ENCODE measurements around the gene TNNT1. TPM values are rescaled to one million over a fixed set of nuclear protein-coding genes. Genes with fewer than 3 reads are reported as not detected.
A peak's percentile ranks its signal among the peaks of the same experiment; 100 is the strongest.

TNNT1 gene
- total RNA-seq, 2 donors from 2014 or later = 22.9 to 66.7 TPM

DNA sequence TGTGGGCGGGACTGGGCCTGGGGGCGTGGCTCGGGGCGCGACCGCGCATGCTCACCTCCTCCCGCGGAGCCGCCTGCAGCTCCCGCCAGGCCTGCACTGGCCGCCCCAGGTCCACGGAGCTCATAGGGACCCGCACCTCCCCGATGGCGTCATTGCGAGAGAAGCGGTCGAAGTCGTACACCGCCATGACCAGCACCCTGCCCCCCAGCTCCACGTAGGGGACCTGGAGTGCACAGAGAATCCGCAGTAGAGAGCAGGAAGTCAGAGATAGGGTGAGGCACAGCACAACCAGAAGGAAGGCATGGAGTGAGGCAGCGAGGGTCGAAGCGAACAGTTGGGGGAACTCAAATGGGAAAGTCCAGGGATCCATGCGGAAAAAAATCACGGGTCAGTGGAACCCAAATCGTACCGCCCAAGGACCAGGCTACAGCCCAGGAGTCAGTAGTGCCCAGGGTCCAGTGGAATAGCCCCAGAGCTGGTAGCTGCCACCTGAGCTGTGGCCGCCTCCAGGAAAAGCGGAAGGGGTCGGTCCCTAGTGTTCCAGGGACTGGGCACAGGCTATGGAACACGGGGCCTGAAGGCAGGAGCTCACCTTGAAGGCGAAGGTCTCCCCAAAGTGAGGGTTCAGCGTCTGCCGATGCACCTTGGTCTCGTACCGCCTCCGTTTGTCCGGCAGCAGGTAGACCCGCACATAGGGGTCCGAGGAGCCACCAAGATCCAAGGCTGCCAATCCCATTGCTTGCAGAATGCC, 26.3 kb upstream of the TNNT1 start:
- Mint-ChIP-seq H3K36me3 (ENCODE audit: low read depth) (no peaks in the 10 kb centered on the region), H3K4me1 (peaks cover 3% of the 10 kb centered on the region), H3K4me3 (no peak overlapping the region), H3K27me3 (ENCODE audit: insufficient read depth) (peaks cover 98% of the 10 kb centered on the region), H3K27ac (no peak overlapping the region), H3K9me3 (no peaks in the 10 kb centered on the region)
- H3K9me3 ChIP-seq (ENCODE audit: control insufficient read depth, low read length) = no peaks in the 10 kb centered on the region
- H3K36me3 ChIP-seq (ENCODE audit: control insufficient read depth, insufficient read depth, low read length) = no peaks in the 10 kb centered on the region
- no peak overlapping the region for H3K9ac ChIP-seq (ENCODE audit: extremely low read depth, low read length, poor library complexity, severe bottlenecking)
- peak; percentile 70 for DNase-seq
- no peaks in the 10 kb centered on the region for H3K4me1 ChIP-seq (ENCODE audit: control insufficient read depth, insufficient read depth, low read length)
- no peak overlapping the region for H3K4me3 ChIP-seq (ENCODE audit: low read length)
- WGBS, 2 experiments (ENCODE audit: insufficient coverage in 1 of 2, insufficient read length in 1 of 2) = 89 to 95% methylated on average over 36 to 43 of the region's 43 CpGs
- peaks cover 81% of the 10 kb centered on the region for H3K27me3 ChIP-seq (ENCODE audit: control insufficient read depth, insufficient read depth, low read length, poor library complexity, severe bottlenecking)
- TF ChIP-seq, protein P1, sequence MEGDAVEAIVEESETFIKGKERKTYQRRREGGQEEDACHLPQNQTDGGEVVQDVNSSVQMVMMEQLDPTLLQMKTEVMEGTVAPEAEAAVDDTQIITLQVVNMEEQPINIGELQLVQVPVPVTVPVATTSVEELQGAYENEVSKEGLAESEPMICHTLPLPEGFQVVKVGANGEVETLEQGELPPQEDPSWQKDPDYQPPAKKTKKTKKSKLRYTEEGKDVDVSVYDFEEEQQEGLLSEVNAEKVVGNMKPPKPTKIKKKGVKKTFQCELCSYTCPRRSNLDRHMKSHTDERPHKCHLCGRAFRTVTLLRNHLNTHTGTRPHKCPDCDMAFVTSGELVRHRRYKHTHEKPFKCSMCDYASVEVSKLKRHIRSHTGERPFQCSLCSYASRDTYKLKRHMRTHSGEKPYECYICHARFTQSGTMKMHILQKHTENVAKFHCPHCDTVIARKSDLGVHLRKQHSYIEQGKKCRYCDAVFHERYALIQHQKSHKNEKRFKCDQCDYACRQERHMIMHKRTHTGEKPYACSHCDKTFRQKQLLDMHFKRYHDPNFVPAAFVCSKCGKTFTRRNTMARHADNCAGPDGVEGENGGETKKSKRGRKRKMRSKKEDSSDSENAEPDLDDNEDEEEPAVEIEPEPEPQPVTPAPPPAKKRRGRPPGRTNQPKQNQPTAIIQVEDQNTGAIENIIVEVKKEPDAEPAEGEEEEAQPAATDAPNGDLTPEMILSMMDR (conservative IDR thresholded peaks at IDR 0.05) = no peak
- H3K27ac ChIP-seq (ENCODE audit: low read depth, low read length) = no peak overlapping the region

DNA sequence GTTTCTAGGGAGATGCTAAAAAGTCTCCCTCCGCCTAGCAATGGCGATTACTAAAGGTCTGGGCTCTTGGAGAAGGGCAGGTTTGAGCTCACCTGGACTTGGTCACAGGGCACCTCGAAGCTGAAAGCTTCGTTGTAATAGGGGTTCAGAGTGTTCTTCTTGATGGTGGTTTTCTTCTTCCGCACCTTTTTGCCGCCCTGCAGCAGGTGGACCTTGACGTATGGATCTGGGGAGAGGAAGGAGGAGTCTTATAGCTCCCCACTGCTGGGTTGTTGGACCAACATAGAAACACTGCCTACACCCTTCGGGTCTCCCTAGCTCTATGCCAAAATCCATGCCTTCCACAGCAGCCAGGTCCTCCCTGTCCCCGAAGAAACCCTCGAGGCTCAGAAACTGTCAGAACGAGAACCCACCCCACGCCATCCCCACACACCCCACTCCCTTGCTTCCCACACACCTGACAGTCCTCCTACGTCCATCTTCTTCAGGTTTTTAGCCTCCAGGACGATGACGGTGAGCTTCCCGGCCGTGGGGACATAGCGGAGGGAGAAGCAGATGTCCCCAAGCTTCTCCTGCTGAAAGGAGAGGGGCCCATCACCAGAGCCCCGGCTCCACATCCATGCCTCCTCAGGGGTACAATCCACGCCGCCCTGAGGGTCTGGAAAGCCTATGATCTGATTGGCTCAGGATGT, 25.6 kb upstream of the TNNT1 start:
- TF ChIP-seq, protein P1 (conservative IDR thresholded peaks at IDR 0.05) = no peak
- WGBS, 2 experiments (ENCODE audit: insufficient coverage in 1 of 2, insufficient read length in 1 of 2) = 84 to 92% methylated on average over 9 to 21 of the region's 21 CpGs
- Histone ChIP-seq H3K4me1 (ENCODE audit: control insufficient read depth, insufficient read depth, low read length) (no peaks in the 10 kb centered on the region), H3K9me3 (ENCODE audit: control insufficient read depth, low read length) (no peaks in the 10 kb centered on the region), H3K27ac (ENCODE audit: low read depth, low read length) (no peak overlapping the region), H3K36me3 (ENCODE audit: control insufficient read depth, insufficient read depth, low read length) (no peaks in the 10 kb centered on the region), H3K27me3 (ENCODE audit: control insufficient read depth, insufficient read depth, low read length, poor library complexity, severe bottlenecking) (peaks cover 78% of the 10 kb centered on the region), H3K9ac (ENCODE audit: extremely low read depth, low read length, poor library complexity, severe bottlenecking) (no peak overlapping the region), H3K4me3 (ENCODE audit: low read length) (peak overlapping the region; percentile 81)
- H3K36me3 Mint-ChIP-seq (ENCODE audit: low read depth) = no peaks in the 10 kb centered on the region
- peaks cover 97% of the 10 kb centered on the region for H3K27me3 Mint-ChIP-seq (ENCODE audit: insufficient read depth)
- DNase-seq = no peak
- no peak overlapping the region for H3K27ac Mint-ChIP-seq
- H3K9me3 Mint-ChIP-seq = no peaks in the 10 kb centered on the region
- peak overlapping the region; percentile 55 for H3K4me3 Mint-ChIP-seq
- peaks cover under 1% of the 10 kb centered on the region for H3K4me1 Mint-ChIP-seq

DNA sequence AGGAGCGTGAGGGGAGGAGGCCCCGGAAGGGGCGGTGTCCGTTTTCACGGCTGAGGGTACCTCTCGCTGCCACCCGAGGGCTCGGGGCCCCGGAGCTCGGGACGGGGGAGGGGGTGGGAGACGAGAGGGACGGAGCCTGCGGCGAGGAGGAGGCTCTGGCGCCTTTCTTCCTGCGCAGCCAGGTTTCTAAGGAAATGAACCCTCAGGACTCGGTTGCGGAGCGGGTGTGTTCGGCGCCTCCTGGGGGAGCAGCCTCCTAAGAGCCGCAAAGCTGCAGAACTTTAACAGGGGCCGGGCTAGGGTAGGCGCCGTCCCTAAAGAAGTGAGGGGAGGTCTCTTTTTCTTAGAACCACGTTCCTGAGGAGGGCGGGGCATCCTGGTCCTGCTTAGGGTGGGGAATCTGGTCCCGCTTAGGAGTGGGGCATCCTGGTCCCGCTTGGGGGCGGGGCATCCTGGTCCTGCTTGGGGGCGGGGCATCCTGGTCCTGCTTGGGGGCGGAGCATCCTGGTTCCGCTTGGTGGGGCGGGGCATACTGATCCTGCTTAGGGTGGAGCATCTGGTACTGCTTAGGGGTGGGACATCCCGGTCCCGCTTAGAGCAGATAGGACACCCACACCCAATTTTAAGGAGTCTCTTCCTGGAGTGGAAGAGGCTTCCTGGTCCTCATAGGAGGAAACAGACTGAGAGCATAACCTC, 24.9 kb upstream of the TNNT1 start:
- Histone ChIP-seq H3K36me3 (ENCODE audit: control insufficient read depth, insufficient read depth, low read length) (no peaks in the 10 kb centered on the region), H3K4me1 (ENCODE audit: control insufficient read depth, insufficient read depth, low read length) (no peaks in the 10 kb centered on the region), H3K9me3 (ENCODE audit: control insufficient read depth, low read length) (no peaks in the 10 kb centered on the region), H3K27me3 (ENCODE audit: control insufficient read depth, insufficient read depth, low read length, poor library complexity, severe bottlenecking) (peaks cover 77% of the 10 kb centered on the region), H3K27ac (ENCODE audit: low read depth, low read length) (no peak overlapping the region), H3K4me3 (ENCODE audit: low read length) (peak overlapping the region; percentile 81), H3K9ac (ENCODE audit: extremely low read depth, low read length, poor library complexity, severe bottlenecking) (no peak overlapping the region)
- WGBS, 2 experiments (ENCODE audit: insufficient coverage in 1 of 2, insufficient read length in 1 of 2) = 1% methylated on average over 20 to 37 of the region's 37 CpGs
- Mint-ChIP-seq H3K27me3 (ENCODE audit: insufficient read depth) (peaks cover 99% of the 10 kb centered on the region), H3K4me1 (no peaks in the 10 kb centered on the region), H3K9me3 (no peaks in the 10 kb centered on the region), H3K27ac (no peak overlapping the region), H3K4me3 (peak overlapping the region; percentile 55), H3K36me3 (ENCODE audit: low read depth) (no peaks in the 10 kb centered on the region)
- TF ChIP-seq, protein P1 (conservative IDR thresholded peaks at IDR 0.05) = peak; percentile 33
- peak; percentile 97 for DNase-seq

Data from endodermal cell (in vitro differentiated cells).